RPMI7951 (cell line): ENCODE results near the gene ALDH1A3. TPM values are rescaled to one million over a fixed set of nuclear protein-coding genes. Genes with fewer than 3 reads are reported as not detected.

Source experiments
- DNase-seq: peaks from one replicate; pipeline ENCODE4 v3.0.0-alpha.2; 2012; ENCODE audit warnings: low read depth
- total RNA-seq: library from RNA; depleted of rRNA; stranded (reverse); fragments of >200 nt; shearing (Covaris generic); gene quantifications from 2 replicates; pipeline ENCODE4 v1.2.3, GENCODE V29; 2014; rRNA removed

Gene ALDH1A3
- total RNA-seq, 1 experiment from 2014 or later, result 158 TPM

GRCh38 chr15:100951965-100952364 is 72.3 kb downstream of the ALDH1A3 start:
- no peak for DNase-seq

- no peak for DNase-seq
Observed at GRCh38 chr15:100952566-100952965, 72.9 kb downstream of the ALDH1A3 start.

GRCh38 chr15:100958326-100959065 is 78.9 kb downstream of the ALDH1A3 start:
- peak; percentile 93 for DNase-seq

- DNase-seq, result peak; percentile 78
Observed at GRCh38 chr15:100959066-100960050, 79.7 kb downstream of the ALDH1A3 start.

Other genes starting within 250 kb of the ALDH1A3 start
- gene LRRK1, start 39.5 kb downstream of the ALDH1A3 start, total RNA-seq, result 5.0 and 10.8 TPM in 2 replicates